Trophoblast cell (in vitro differentiated cells and primary cell): ENCODE data around the gene TRIM50.

Experiments
- DNase-seq, 2 donors: peaks; one replicate each; pipeline ENCODE4 v3.0.0-alpha.2; 2016
- H2AFZ ChIP-seq: 2 replicates; pipeline ENCODE4 v1.6.1; 2013; ENCODE audit warnings: low read length, moderate library complexity, mild to moderate bottlenecking; ENCODE audit not compliant: insufficient read depth, poor library complexity
- H2AK5ac ChIP-seq: 2 replicates; pipeline ENCODE4 v1.6.1; 2013; ENCODE audit warnings: mild to moderate bottlenecking, low read length
- H2BK120ac ChIP-seq: 2 replicates; pipeline ENCODE4 v1.6.1; 2013; ENCODE audit warnings: low read length, mild to moderate bottlenecking, moderate library complexity; ENCODE audit not compliant: insufficient read depth, poor library complexity
- H2BK12ac ChIP-seq: 2 replicates; pipeline ENCODE4 v1.6.1; 2013; ENCODE audit warnings: mild to moderate bottlenecking, low read length, moderate library complexity
- H2BK5ac ChIP-seq: 2 replicates; pipeline ENCODE4 v1.6.1; 2013; ENCODE audit warnings: low read length, low read depth, moderate library complexity, mild to moderate bottlenecking; ENCODE audit not compliant: poor library complexity
- H3K14ac ChIP-seq: 2 replicates; pipeline ENCODE4 v1.6.1; 2013; ENCODE audit warnings: mild to moderate bottlenecking, low read length
- H3K18ac ChIP-seq: 2 replicates; pipeline ENCODE4 v1.6.1; 2013; ENCODE audit warnings: mild to moderate bottlenecking, low read length
- H3K23ac ChIP-seq: 2 replicates; pipeline ENCODE4 v1.6.1; 2013; ENCODE audit warnings: low read length
- H3K27ac ChIP-seq: 2 replicates; pipeline ENCODE4 v1.5.1; 2013; ENCODE audit warnings: low read depth, mild to moderate bottlenecking, inconsistent platforms, low read length, moderate library complexity
- H3K27me3 ChIP-seq: 2 replicates; pipeline ENCODE4 v1.6.1; 2013; ENCODE audit warnings: inconsistent platforms, mild to moderate bottlenecking, low read length, moderate library complexity; ENCODE audit not compliant: insufficient read depth
- H3K36me3 ChIP-seq, 2 experiments: 1 replicate in 1 of 2; 2 replicates in 1 of 2; pipeline ENCODE4 v1.6.1; 2013; ENCODE audit warnings: low read length in 2 of 2, mild to moderate bottlenecking in 2 of 2, moderate library complexity in 1 of 2; ENCODE audit not compliant: insufficient read depth in 2 of 2, control insufficient read depth in 1 of 2
- H3K4ac ChIP-seq: 2 replicates; pipeline ENCODE4 v1.6.1; 2013; ENCODE audit warnings: low read depth, mild to moderate bottlenecking, low read length, moderate library complexity
- H3K4me1 ChIP-seq, 2 experiments: 1 replicate in 1 of 2; 2 replicates in 1 of 2; pipeline ENCODE4 v1.6.1; 2013; ENCODE audit warnings: low read length in 2 of 2, mild to moderate bottlenecking in 2 of 2, moderate library complexity in 1 of 2; ENCODE audit not compliant: insufficient read depth in 2 of 2, control insufficient read depth in 1 of 2
- H3K4me2 ChIP-seq: 2 replicates; pipeline ENCODE4 v1.6.1; 2013; ENCODE audit warnings: inconsistent platforms, mild to moderate bottlenecking, low read length, moderate library complexity
- H3K4me3 ChIP-seq: 2 replicates; pipeline ENCODE4 v1.5.1; 2013; ENCODE audit warnings: mild to moderate bottlenecking, low read depth, low read length, inconsistent platforms
- H3K79me1 ChIP-seq: one replicate; pipeline ENCODE4 v1.6.1; 2013; ENCODE audit warnings: low read length
- H3K79me2 ChIP-seq: 2 replicates; pipeline ENCODE4 v1.6.1; 2013; ENCODE audit warnings: low read length, mild to moderate bottlenecking; ENCODE audit not compliant: control insufficient read depth, insufficient read depth, poor library complexity
- H3K9ac ChIP-seq: 2 replicates; pipeline ENCODE4 v1.6.1; 2013; ENCODE audit warnings: mild to moderate bottlenecking, low read length
- H3K9me3 ChIP-seq: 2 replicates; pipeline ENCODE4 v1.6.1; 2013; ENCODE audit warnings: low read depth, mild to moderate bottlenecking, control low read depth, inconsistent platforms, low read length; ENCODE audit not compliant: insufficient read depth
- H4K12ac ChIP-seq: 2 replicates; pipeline ENCODE4 v1.6.1; 2013; ENCODE audit warnings: low read depth, mild to moderate bottlenecking, low read length, moderate library complexity
- H4K8ac ChIP-seq: 2 replicates; pipeline ENCODE4 v1.6.1; 2013; ENCODE audit warnings: low read depth, mild to moderate bottlenecking, low read length, moderate library complexity
- H4K91ac ChIP-seq: one replicate; pipeline ENCODE4 v1.6.1; 2013; ENCODE audit warnings: low read depth, mild to moderate bottlenecking, low read length, moderate library complexity
- WGBS: extraction: QIAGEN DNeasy Blood & Tissue Kit; methylation state at CpG from one replicate; pipeline ENCODE4 v1.1.7; 2013; ENCODE audit warnings: missing lambda C conversion rate; ENCODE audit not compliant: insufficient read length, insufficient coverage; ENCODE audit errors: extremely low coverage; 5-methylcytosine and 5-hydroxymethylcytosine counted together

TRIM50 gene

DNA sequence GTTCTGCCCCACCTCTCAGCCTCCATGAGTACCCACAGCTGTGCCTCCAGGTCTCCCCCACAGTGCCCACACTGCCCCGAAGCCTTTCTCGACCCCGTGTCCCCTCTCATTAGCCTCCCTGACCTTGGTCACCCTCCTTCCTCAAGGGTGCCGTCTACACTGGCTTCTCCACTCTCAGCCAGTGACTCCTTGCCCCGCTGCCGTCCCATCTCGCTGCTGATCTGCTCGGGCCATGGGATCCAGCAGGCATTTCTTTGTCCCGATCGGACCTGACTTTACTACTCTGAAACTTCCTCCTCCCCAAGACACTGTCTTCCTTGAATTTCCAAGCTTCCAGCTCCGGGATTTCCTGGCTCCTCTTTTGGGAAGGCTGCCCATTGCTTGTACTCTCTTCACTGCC lies 31.4 kb upstream of the TRIM50 start:
- H3K14ac ChIP-seq, result no peak overlapping the region
- H2BK12ac ChIP-seq, result no peak overlapping the region
- no peaks in the 10 kb centered on the region for H3K27me3 ChIP-seq

GRCh38 chr7:73358590-73359275 lies 30.9 kb upstream of the TRIM50 start:
- H3K4me2 ChIP-seq, result no peak overlapping the region
- H3K27ac ChIP-seq, result no peak overlapping the region
- H3K23ac ChIP-seq, result no peak overlapping the region
- DNase-seq, result no peak
- no peaks in the 10 kb centered on the region for H3K9me3 ChIP-seq
- H2BK5ac ChIP-seq, result no peak overlapping the region
- H4K8ac ChIP-seq, result no peak overlapping the region
- H3K14ac ChIP-seq, result no peak overlapping the region
- no peaks in the 10 kb centered on the region for H3K36me3 ChIP-seq
- no peak overlapping the region for H2AFZ ChIP-seq
- no peak overlapping the region for H3K4me3 ChIP-seq
- H3K79me1 ChIP-seq, result no peaks in the 10 kb centered on the region
- H3K27me3 ChIP-seq, result no peaks in the 10 kb centered on the region
- H2BK12ac ChIP-seq, result no peak overlapping the region
- no peaks in the 10 kb centered on the region for H3K79me2 ChIP-seq
- H4K12ac ChIP-seq, result no peak overlapping the region
- no peak overlapping the region for H4K91ac ChIP-seq
- H3K18ac ChIP-seq, result no peak overlapping the region
- no peak overlapping the region for H3K9ac ChIP-seq
- H3K4ac ChIP-seq, result no peak overlapping the region
- WGBS, result no CpG with 5 or more reads among the region's 21 CpGs
- no peak overlapping the region for H2AK5ac ChIP-seq
- no peaks in the 10 kb centered on the region for H3K4me1 ChIP-seq
- no peak overlapping the region for H2BK120ac ChIP-seq

More for the DNA sequence above, 31.4 kb upstream of the TRIM50 start:
- H4K12ac ChIP-seq, result no peak overlapping the region
- WGBS, result no CpG with 5 or more reads among the region's 11 CpGs
- H3K79me1 ChIP-seq, result no peaks in the 10 kb centered on the region
- no peak overlapping the region for H2BK120ac ChIP-seq
- H2AFZ ChIP-seq, result no peak overlapping the region
- no peak overlapping the region for H3K9ac ChIP-seq
- no peak overlapping the region for H4K8ac ChIP-seq
- no peaks in the 10 kb centered on the region for H3K36me3 ChIP-seq
- H3K23ac ChIP-seq, result no peak overlapping the region
- H4K91ac ChIP-seq, result no peak overlapping the region
- H3K4me3 ChIP-seq, result no peak overlapping the region
- no peak overlapping the region for H3K4me2 ChIP-seq
- H3K4ac ChIP-seq, result no peak overlapping the region
- DNase-seq, result no peak
- no peak overlapping the region for H3K18ac ChIP-seq
- H3K4me1 ChIP-seq, result no peaks in the 10 kb centered on the region
- H3K9me3 ChIP-seq, result no peaks in the 10 kb centered on the region
- H2AK5ac ChIP-seq, result no peak overlapping the region
- no peak overlapping the region for H3K27ac ChIP-seq
- H2BK5ac ChIP-seq, result no peak overlapping the region
- no peaks in the 10 kb centered on the region for H3K79me2 ChIP-seq

GRCh38 chr7:73356159-73356558 lies 28.3 kb upstream of the TRIM50 start:
- no peak overlapping the region for H3K14ac ChIP-seq
- H4K8ac ChIP-seq, result no peak overlapping the region
- H3K4me3 ChIP-seq, result no peak overlapping the region
- H2AFZ ChIP-seq, result no peak overlapping the region
- no peak overlapping the region for H3K4me2 ChIP-seq
- no peaks in the 10 kb centered on the region for H3K4me1 ChIP-seq
- H2BK120ac ChIP-seq, result no peak overlapping the region
- no peak overlapping the region for H3K18ac ChIP-seq
- H3K23ac ChIP-seq, result no peak overlapping the region
- H3K4ac ChIP-seq, result no peak overlapping the region
- no peaks in the 10 kb centered on the region for H3K79me1 ChIP-seq
- H4K91ac ChIP-seq, result no peak overlapping the region
- no peak overlapping the region for H2BK12ac ChIP-seq
- H3K9me3 ChIP-seq, result peaks cover 2% of the 10 kb centered on the region
- no peaks in the 10 kb centered on the region for H3K79me2 ChIP-seq
- no peak overlapping the region for H3K27ac ChIP-seq
- no peaks in the 10 kb centered on the region for H3K36me3 ChIP-seq
- no peak overlapping the region for H4K12ac ChIP-seq
- DNase-seq, result no peak
- H3K9ac ChIP-seq, result no peak overlapping the region
- H3K27me3 ChIP-seq, result no peaks in the 10 kb centered on the region
- no peak overlapping the region for H2AK5ac ChIP-seq
- H2BK5ac ChIP-seq, result no peak overlapping the region
- no CpG with 5 or more reads among the region's 5 CpGs for WGBS

DNA sequence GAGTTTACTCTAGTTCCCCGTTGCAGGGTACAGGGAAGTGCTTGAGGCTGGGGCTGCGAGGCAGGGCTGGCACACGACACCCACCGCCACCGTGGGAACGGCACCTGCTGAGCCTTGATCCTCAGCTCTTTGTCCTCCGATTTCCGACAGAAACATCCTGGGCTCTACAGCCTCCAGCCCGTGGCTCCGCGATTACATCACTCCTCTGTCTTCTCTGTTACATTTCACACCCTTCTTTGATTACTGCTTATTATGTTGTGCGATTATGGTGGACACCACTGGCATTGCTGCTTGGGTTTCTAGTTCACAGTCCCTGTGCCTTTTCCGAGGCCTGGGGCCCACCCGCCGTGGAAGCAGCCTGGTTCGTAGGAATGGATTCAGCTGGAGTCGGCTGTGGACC lies 26.9 kb upstream of the TRIM50 start:
- Histone ChIP-seq H3K4me1 (no peaks in the 10 kb centered on the region), H3K79me2 (no peaks in the 10 kb centered on the region), H3K9ac (no peak overlapping the region), H2AK5ac (no peak overlapping the region), H4K91ac (no peak overlapping the region), H3K27ac (no peak overlapping the region), H3K9me3 (peaks cover 2% of the 10 kb centered on the region), H3K18ac (no peak overlapping the region), H2BK5ac (no peak overlapping the region), H3K27me3 (no peaks in the 10 kb centered on the region), H4K12ac (no peak overlapping the region), H3K23ac (no peak overlapping the region), H3K4me2 (no peak overlapping the region), H3K79me1 (no peaks in the 10 kb centered on the region), H4K8ac (no peak overlapping the region), H3K4me3 (no peak overlapping the region), H2BK120ac (no peak overlapping the region), H3K14ac (no peak overlapping the region), H2BK12ac (no peak overlapping the region), H3K36me3 (no peaks in the 10 kb centered on the region), H2AFZ (no peak overlapping the region), H3K4ac (no peak overlapping the region)
- WGBS, result no CpG with 5 or more reads among the region's 17 CpGs
- DNase-seq, result no peak
